ENCODE measurements around the gene MYCBPAP. TPM values are rescaled to one million over a fixed set of nuclear protein-coding genes. Genes with fewer than 3 reads are reported as not detected.

Gene MYCBPAP
- total RNA-seq, 1 experiment from 2014 or later, result 1.9 TPM

GRCh38 chr17:50522766-50523165 lies 14.5 kb downstream of the MYCBPAP start:
- ATAC-seq (no peak), DNase-seq (no peak)
- POLR2A ChIA-PET (ENCODE audit: unreplicated experiment), result no interaction called here
- Histone ChIP-seq H3F3A (ENCODE audit: low read length, unreplicated experiment) (no peaks in the 10 kb centered on the region), H2AFZ (ENCODE audit: low read length) (no peak overlapping the region), H3K36me3 (ENCODE audit: low read depth, low read length) (no peaks in the 10 kb centered on the region), H4K20me1 (ENCODE audit: low read length) (no peaks in the 10 kb centered on the region), H3K9me2 (replicated peaks; ENCODE audit: low read length) (no peaks in the 10 kb centered on the region), H3K9ac (ENCODE audit: low read length) (no peak overlapping the region), H3K4me2 (ENCODE audit: low read length) (no peak overlapping the region), H3K9me3 (ENCODE audit: low read length) (no peaks in the 10 kb centered on the region), H3K79me2 (ENCODE audit: low read length) (no peaks in the 10 kb centered on the region), H3K4me3 (ENCODE audit: low read length) (no peak overlapping the region), H3K4me1 (ENCODE audit: insufficient read depth, low read length) (peaks cover 3% of the 10 kb centered on the region; the same call in 1 of the 2 replicates), H3K27ac (ENCODE audit: low read length) (no peak overlapping the region), H3K27me3 (ENCODE audit: low read length) (no peaks in the 10 kb centered on the region)
- TF ChIP-seq EZH2 (IDR thresholded peaks at IDR 0.05; ENCODE audit: low read length, unreplicated experiment) (no peak), CTCF (conservative IDR thresholded peaks at IDR 0.05; ENCODE audit: low read depth, low read length) (no peak), EZH2phosphoT487 (IDR thresholded peaks at IDR 0.05; ENCODE audit: borderline replicate concordance, low read length) (no peak)
- BruUV-seq (replicated peaks), result no TSS peak
- CTCF ChIA-PET, result no interaction called here
- intact Hi-C loops (cut with micrococcal nuclease), result no loop called here

GRCh38 chr17:50523208-50523607 lies 15.0 kb downstream of the MYCBPAP start:
- Histone ChIP-seq H3F3A (ENCODE audit: low read length, unreplicated experiment) (no peaks in the 10 kb centered on the region), H4K20me1 (ENCODE audit: low read length) (no peaks in the 10 kb centered on the region), H3K36me3 (ENCODE audit: low read depth, low read length) (no peaks in the 10 kb centered on the region), H3K9me2 (replicated peaks; ENCODE audit: low read length) (no peaks in the 10 kb centered on the region), H3K4me3 (ENCODE audit: low read length) (no peak overlapping the region), H3K27ac (ENCODE audit: low read length) (no peak overlapping the region), H3K9ac (ENCODE audit: low read length) (no peak overlapping the region), H3K4me1 (ENCODE audit: insufficient read depth, low read length) (peaks cover 3% of the 10 kb centered on the region; the same call in 1 of the 2 replicates), H3K4me2 (ENCODE audit: low read length) (no peak overlapping the region), H2AFZ (ENCODE audit: low read length) (no peak overlapping the region), H3K27me3 (ENCODE audit: low read length) (no peaks in the 10 kb centered on the region), H3K9me3 (ENCODE audit: low read length) (no peaks in the 10 kb centered on the region), H3K79me2 (ENCODE audit: low read length) (no peaks in the 10 kb centered on the region)
- intact Hi-C loops (cut with micrococcal nuclease), result no loop called here
- TF ChIP-seq EZH2 (IDR thresholded peaks at IDR 0.05; ENCODE audit: low read length, unreplicated experiment) (no peak), EZH2phosphoT487 (IDR thresholded peaks at IDR 0.05; ENCODE audit: borderline replicate concordance, low read length) (no peak), CTCF (conservative IDR thresholded peaks at IDR 0.05; ENCODE audit: low read depth, low read length) (no peak)
- POLR2A ChIA-PET (ENCODE audit: unreplicated experiment), result no interaction called here
- DNase-seq (no peak), ATAC-seq (no peak)
- BruUV-seq (replicated peaks), result no TSS peak
- CTCF ChIA-PET, result no interaction called here

- H3K9me2 ChIP-seq (replicated peaks; ENCODE audit: low read length), result no peaks in the 10 kb centered on the region
- no peaks in the 10 kb centered on the region for H3K79me2 ChIP-seq (ENCODE audit: low read length)
- peaks cover under 1% of the 10 kb centered on the region; the same call in 1 of the 2 replicates for H3K4me1 ChIP-seq (ENCODE audit: insufficient read depth, low read length)
- H3K4me2 ChIP-seq (ENCODE audit: low read length), result no peak overlapping the region
- H3K36me3 ChIP-seq (ENCODE audit: low read depth, low read length), result no peaks in the 10 kb centered on the region
- no peak for DNase-seq
- H3K4me3 ChIP-seq (ENCODE audit: low read length), result no peak overlapping the region
- BruUV-seq (replicated peaks), result no TSS peak
- no peak overlapping the region for H3K27ac ChIP-seq (ENCODE audit: low read length)
- intact Hi-C loops (cut with micrococcal nuclease), result no loop called here
- ChIA-PET POLR2A (ENCODE audit: unreplicated experiment) (interaction anchor here (0.6 kb wide), 1 partner anchor 136 kb away, joined by 3 read pairs; no protein-coding TSS in a partner anchor), CTCF (no interaction called here)
- no peak overlapping the region for H3K9ac ChIP-seq (ENCODE audit: low read length)
- H3K27me3 ChIP-seq (ENCODE audit: low read length), result no peaks in the 10 kb centered on the region
- ATAC-seq, result no peak
- no peaks in the 10 kb centered on the region for H3F3A ChIP-seq (ENCODE audit: low read length, unreplicated experiment)
- H3K9me3 ChIP-seq (ENCODE audit: low read length), result no peaks in the 10 kb centered on the region
- H2AFZ ChIP-seq (ENCODE audit: low read length), result no peak overlapping the region
- no peaks in the 10 kb centered on the region for H4K20me1 ChIP-seq (ENCODE audit: low read length)
- TF ChIP-seq EZH2 (IDR thresholded peaks at IDR 0.05; ENCODE audit: low read length, unreplicated experiment) (no peak), CTCF (conservative IDR thresholded peaks at IDR 0.05; ENCODE audit: low read depth, low read length) (no peak), EZH2phosphoT487 (IDR thresholded peaks at IDR 0.05; ENCODE audit: borderline replicate concordance, low read length) (no peak)
These were observed 16.6 kb downstream of the MYCBPAP start for GRCh38 chr17:50524838-50525237.

Data from PC-3 (cell line).